ENCODE data around the gene DRC1.

GRCh38 chr2:26382564-26382963 lies 19.2 kb upstream of the DRC1 start:
- TF ChIP-seq POLR2A (IDR thresholded peaks at IDR 0.05) (no peak), CTCF (IDR thresholded peaks at IDR 0.05) (no peak), EP300 (IDR thresholded peaks at IDR 0.05) (no peak)
